DOHH2 (cell line): ENCODE data around the gene B4GALT2.
A peak's percentile ranks its signal among the peaks of the same experiment; 100 is the strongest.

Source experiments
- H3F3A ChIP-seq: fragments of 200-600 bp; sonication (generic), shearing (Covaris generic); 2 replicates; pipeline ENCODE4 v1.6.0; 2016; ENCODE audit warnings: antibody characterized with exemption, mild to moderate bottlenecking; ENCODE audit not compliant: control insufficient read depth, insufficient read depth
- H3K27ac ChIP-seq: fragments of 200-600 bp; sonication (generic); 2 replicates; pipeline ENCODE4 v1.5.1; 2014; ENCODE audit warnings: low read depth, mild to moderate bottlenecking, low read length, moderate library complexity
- H3K27me3 ChIP-seq: fragments of 200-600 bp; sonication (generic); 2 replicates; pipeline ENCODE4 v1.6.1; 2014; ENCODE audit warnings: mild to moderate bottlenecking, low read length, mixed read lengths; ENCODE audit not compliant: control insufficient read depth
- H3K36me3 ChIP-seq: fragments of 200-600 bp; sonication (generic); 2 replicates; pipeline ENCODE4 v1.6.1; 2014; ENCODE audit warnings: mild to moderate bottlenecking, low read length, moderate library complexity, mixed read lengths; ENCODE audit not compliant: control insufficient read depth
- H3K4me1 ChIP-seq: fragments of 200-600 bp; sonication (generic); 2 replicates; pipeline ENCODE4 v1.6.1; 2014; ENCODE audit warnings: mild to moderate bottlenecking, low read length, mixed read lengths; ENCODE audit not compliant: control insufficient read depth
- H3K4me2 ChIP-seq: fragments of 200-600 bp; sonication (generic); 2 replicates; pipeline ENCODE4 v1.6.0; 2014; ENCODE audit warnings: mild to moderate bottlenecking, low read length, moderate library complexity
- H3K4me3 ChIP-seq: fragments of 200-600 bp; sonication (generic); 2 replicates; pipeline ENCODE4 v1.5.1; 2014; ENCODE audit warnings: mild to moderate bottlenecking, low read length, mixed read lengths
- H3K79me2 ChIP-seq: fragments of 200-600 bp; sonication (generic); 2 replicates; pipeline ENCODE4 v1.6.1; 2014; ENCODE audit warnings: mild to moderate bottlenecking, low read length, mixed read lengths; ENCODE audit not compliant: control insufficient read depth
- H3K9me2 ChIP-seq: fragments of 200-600 bp; sonication (generic); replicated peaks from 2 replicates; pipeline ENCODE4 v1.6.1; 2014; ENCODE audit warnings: mild to moderate bottlenecking, low read length, mixed read lengths; ENCODE audit not compliant: control insufficient read depth
- H3K9me3 ChIP-seq: fragments of 200-600 bp; sonication (generic); 2 replicates; pipeline ENCODE4 v1.6.1; 2014; ENCODE audit warnings: antibody characterized with exemption, low read length, mixed read lengths; ENCODE audit not compliant: control insufficient read depth, insufficient read depth
- H4K20me1 ChIP-seq: fragments of 200-600 bp; sonication (generic); 2 replicates; pipeline ENCODE4 v1.6.0; 2014; ENCODE audit warnings: low read depth, mild to moderate bottlenecking, antibody characterized with exemption, low read length, moderate library complexity; ENCODE audit not compliant: control insufficient read depth, insufficient read depth
- EZH2phosphoT487 ChIP-seq: fragments of 200-600 bp; sonication (generic); IDR thresholded peaks from 2 replicates; pipeline ENCODE4 v1.6.1; 2017; ENCODE audit warnings: borderline replicate concordance, mild to moderate bottlenecking, antibody characterized with exemption, low read length, moderate library complexity, mixed read lengths
- TF ChIP-seq, protein P1 (sequence below): fragments of 200-600 bp; sonication (generic); IDR thresholded peaks from one replicate; pipeline ENCODE4 v1.5.1; 2014; ENCODE audit warnings: antibody characterized with exemption, mild to moderate bottlenecking, low read depth, low read length; ENCODE audit not compliant: poor library complexity, severe bottlenecking

Gene B4GALT2

DNA sequence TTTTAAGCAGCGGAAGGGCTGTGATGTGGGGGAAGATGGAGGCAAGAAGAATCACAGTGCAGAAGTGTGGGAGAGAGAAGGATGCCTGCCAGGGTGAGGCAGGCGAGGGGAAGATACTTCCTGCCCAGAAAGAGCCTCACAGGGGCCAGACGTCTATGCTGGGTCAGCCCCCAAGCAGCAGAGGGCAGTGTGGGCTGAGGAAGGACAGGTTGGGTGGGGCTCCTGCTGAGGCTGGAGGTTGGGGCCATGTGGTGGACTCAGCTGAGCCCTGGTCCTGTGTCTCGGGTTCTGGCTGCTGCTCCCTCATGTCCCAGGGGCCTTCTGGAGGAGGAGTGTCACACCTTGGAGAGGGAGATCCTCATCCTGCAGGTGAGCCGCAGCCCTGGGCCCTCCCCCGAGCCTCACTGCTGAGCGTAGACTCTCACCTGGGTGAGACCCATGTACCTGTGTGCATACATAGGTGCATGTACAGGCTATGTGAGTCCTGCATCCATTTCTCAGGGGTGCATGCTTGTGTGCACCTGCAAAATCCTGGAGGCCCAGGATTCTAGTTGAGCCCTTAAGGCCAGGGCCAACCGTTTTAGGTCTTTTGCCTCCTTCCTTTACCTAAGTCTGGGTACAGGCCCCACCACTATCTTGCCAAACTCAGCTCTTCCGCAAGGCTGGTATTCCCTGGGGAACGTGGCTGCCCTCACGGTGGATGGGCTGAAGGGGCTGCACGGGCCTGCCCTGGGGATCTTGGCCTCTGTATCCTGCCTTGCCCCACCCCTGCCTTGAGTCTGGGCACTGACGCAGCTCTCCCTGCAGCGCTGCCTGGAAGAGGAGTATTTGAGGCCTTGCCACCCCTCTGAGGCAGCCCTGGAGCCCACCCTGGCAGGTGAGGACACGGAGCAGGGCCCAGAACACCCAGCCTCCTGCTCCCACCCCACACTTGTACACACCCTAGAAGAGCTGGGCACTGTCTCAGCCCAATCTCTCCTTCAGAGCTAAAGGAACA, 16.1 kb downstream of the B4GALT2 start:
- Histone ChIP-seq H3K79me2 (no peaks in the 10 kb centered on the region), H3K27me3 (no peaks in the 10 kb centered on the region), H3F3A (0 out of 2 replicates have a peak, but pooled peaks cover 2% of the 10 kb centered on the region), H3K4me1 (peaks cover 44% of the 10 kb centered on the region), H3K27ac (no peak overlapping the region), H3K4me2 (peak overlapping the region; percentile 69), H3K4me3 (peak overlapping the region; percentile 69), H3K9me2 (no peaks in the 10 kb centered on the region), H4K20me1 (no peaks in the 10 kb centered on the region), H3K9me3 (no peaks in the 10 kb centered on the region), H3K36me3 (no peaks in the 10 kb centered on the region)
- TF ChIP-seq, protein P1, sequence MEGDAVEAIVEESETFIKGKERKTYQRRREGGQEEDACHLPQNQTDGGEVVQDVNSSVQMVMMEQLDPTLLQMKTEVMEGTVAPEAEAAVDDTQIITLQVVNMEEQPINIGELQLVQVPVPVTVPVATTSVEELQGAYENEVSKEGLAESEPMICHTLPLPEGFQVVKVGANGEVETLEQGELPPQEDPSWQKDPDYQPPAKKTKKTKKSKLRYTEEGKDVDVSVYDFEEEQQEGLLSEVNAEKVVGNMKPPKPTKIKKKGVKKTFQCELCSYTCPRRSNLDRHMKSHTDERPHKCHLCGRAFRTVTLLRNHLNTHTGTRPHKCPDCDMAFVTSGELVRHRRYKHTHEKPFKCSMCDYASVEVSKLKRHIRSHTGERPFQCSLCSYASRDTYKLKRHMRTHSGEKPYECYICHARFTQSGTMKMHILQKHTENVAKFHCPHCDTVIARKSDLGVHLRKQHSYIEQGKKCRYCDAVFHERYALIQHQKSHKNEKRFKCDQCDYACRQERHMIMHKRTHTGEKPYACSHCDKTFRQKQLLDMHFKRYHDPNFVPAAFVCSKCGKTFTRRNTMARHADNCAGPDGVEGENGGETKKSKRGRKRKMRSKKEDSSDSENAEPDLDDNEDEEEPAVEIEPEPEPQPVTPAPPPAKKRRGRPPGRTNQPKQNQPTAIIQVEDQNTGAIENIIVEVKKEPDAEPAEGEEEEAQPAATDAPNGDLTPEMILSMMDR, result peak; percentile 63
- no peak for TF ChIP-seq EZH2phosphoT487

GRCh38 chr1:43995984-43996732, 17.1 kb downstream of the B4GALT2 start:
- Histone ChIP-seq H4K20me1 (no peaks in the 10 kb centered on the region), H3K9me2 (no peaks in the 10 kb centered on the region), H3K4me3 (no peak overlapping the region), H3K79me2 (no peaks in the 10 kb centered on the region), H3K4me1 (peaks cover 36% of the 10 kb centered on the region), H3K9me3 (no peaks in the 10 kb centered on the region), H3K4me2 (no peak overlapping the region), H3K27ac (no peak overlapping the region), H3K36me3 (no peaks in the 10 kb centered on the region), H3F3A (0 out of 2 replicates have a peak, but pooled peaks cover 2% of the 10 kb centered on the region), H3K27me3 (no peaks in the 10 kb centered on the region)
- no peak for TF ChIP-seq EZH2phosphoT487
- TF ChIP-seq, protein P1, result no peak

DNA sequence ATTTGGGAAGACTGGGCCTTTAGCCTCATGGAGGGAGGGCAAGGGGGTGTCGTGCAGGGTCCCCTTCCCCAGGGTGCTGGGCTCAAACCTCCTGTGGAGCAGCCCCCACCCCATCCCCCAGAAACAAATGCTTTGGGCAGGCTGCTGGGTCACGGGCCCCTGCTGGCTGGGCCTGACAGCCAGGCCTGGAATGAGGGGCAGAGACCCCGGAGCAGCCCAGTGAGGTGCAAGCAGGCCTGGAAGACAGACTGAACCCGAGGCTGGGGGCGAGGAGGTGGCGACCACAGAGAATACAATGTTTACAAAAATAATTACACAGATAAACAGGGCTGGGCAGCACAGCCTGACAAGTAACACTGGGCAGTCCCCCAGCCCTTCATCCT, 17.7 kb downstream of the B4GALT2 start:
- no peak for TF ChIP-seq EZH2phosphoT487
- TF ChIP-seq, protein P1, result no peak

More for the DNA sequence above, 17.7 kb downstream of the B4GALT2 start:
- Histone ChIP-seq H3K9me2 (no peaks in the 10 kb centered on the region), H3K79me2 (no peaks in the 10 kb centered on the region), H3K27me3 (no peaks in the 10 kb centered on the region), H3F3A (0 out of 2 replicates have a peak, but pooled peaks cover 2% of the 10 kb centered on the region), H4K20me1 (no peaks in the 10 kb centered on the region), H3K27ac (no peak overlapping the region), H3K4me3 (no peak overlapping the region), H3K4me1 (peaks cover 34% of the 10 kb centered on the region), H3K9me3 (no peaks in the 10 kb centered on the region), H3K36me3 (no peaks in the 10 kb centered on the region), H3K4me2 (no peak overlapping the region)
